IPS-20b (cell line): ENCODE measurements around the gene KCNJ5.

Experiments used
- H3K27ac ChIP-seq: one replicate; pipeline ENCODE4 v1.5.1; 2013; ENCODE audit warnings: low read length
- H3K27me3 ChIP-seq: 2 replicates; pipeline ENCODE4 v1.6.1; 2013; ENCODE audit warnings: mild to moderate bottlenecking, low read length, inconsistent platforms; ENCODE audit not compliant: insufficient read depth
- H3K36me3 ChIP-seq: 2 replicates; pipeline ENCODE4 v1.6.1; 2013; ENCODE audit warnings: low read depth, mild to moderate bottlenecking, inconsistent platforms, low read length, moderate library complexity; ENCODE audit not compliant: insufficient read depth
- H3K4me1 ChIP-seq: 2 replicates; pipeline ENCODE4 v1.6.1; 2013; ENCODE audit warnings: mild to moderate bottlenecking, control low read depth, inconsistent platforms, low read length, moderate library complexity; ENCODE audit not compliant: insufficient read depth
- H3K4me3 ChIP-seq: 2 replicates; pipeline ENCODE4 v1.5.1; 2013; ENCODE audit warnings: mild to moderate bottlenecking, low read length, inconsistent platforms
- H3K9ac ChIP-seq: 2 replicates; pipeline ENCODE4 v1.6.1; 2013; ENCODE audit warnings: low read depth, mild to moderate bottlenecking, inconsistent platforms, low read length, moderate library complexity
- H3K9me3 ChIP-seq: 2 replicates; pipeline ENCODE4 v1.6.1; 2013; ENCODE audit warnings: mild to moderate bottlenecking, low read depth, low read length, inconsistent platforms; ENCODE audit not compliant: insufficient read depth

The KCNJ5 gene

DNA sequence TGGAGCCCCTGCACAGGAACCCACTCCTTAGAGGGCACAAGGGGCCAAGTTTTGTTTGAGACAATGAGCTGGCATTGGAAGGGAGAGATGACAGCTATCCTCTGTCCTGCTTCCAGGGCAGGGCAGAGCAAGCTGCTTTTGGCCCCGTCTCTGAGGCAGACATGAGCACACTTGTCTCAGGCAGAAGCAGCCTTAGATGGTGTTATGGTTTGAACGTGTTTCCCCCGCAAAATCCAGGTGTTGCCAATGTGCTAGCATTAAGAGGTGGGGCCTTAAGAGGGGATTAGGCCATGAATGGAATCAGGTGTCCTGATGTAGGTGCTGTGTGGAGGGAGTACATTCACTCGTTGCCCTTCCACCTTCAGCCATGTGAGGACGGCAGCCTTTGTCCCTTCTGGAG lies 49.0 kb downstream of the KCNJ5 start:
- Histone ChIP-seq H3K9me3 (no peaks in the 10 kb centered on the region), H3K4me1 (peaks cover 12% of the 10 kb centered on the region; the same call in 1 of the 2 replicates), H3K27me3 (peaks cover 8% of the 10 kb centered on the region), H3K27ac (no peak overlapping the region), H3K36me3 (no peaks in the 10 kb centered on the region), H3K4me3 (no peak overlapping the region), H3K9ac (no peak overlapping the region)

- Histone ChIP-seq H3K27ac (no peak overlapping the region), H3K4me1 (peaks cover 12% of the 10 kb centered on the region; the same call in 1 of the 2 replicates), H3K27me3 (peaks cover 4% of the 10 kb centered on the region), H3K4me3 (no peak overlapping the region), H3K9ac (no peak overlapping the region), H3K9me3 (no peaks in the 10 kb centered on the region), H3K36me3 (no peaks in the 10 kb centered on the region)
Observed at GRCh38 chr11:128940603-128941002, 49.4 kb downstream of the KCNJ5 start.

GRCh38 chr11:128941110-128941509 lies 50.0 kb downstream of the KCNJ5 start:
- H3K4me1 ChIP-seq = peaks cover 12% of the 10 kb centered on the region; the same call in 1 of the 2 replicates
- no peaks in the 10 kb centered on the region for H3K36me3 ChIP-seq
- peaks cover 4% of the 10 kb centered on the region; the same call in 1 of the 2 replicates for H3K27me3 ChIP-seq
- no peak overlapping the region for H3K27ac ChIP-seq
- H3K9me3 ChIP-seq = no peaks in the 10 kb centered on the region
- no peak overlapping the region for H3K9ac ChIP-seq
- no peak overlapping the region for H3K4me3 ChIP-seq

- Histone ChIP-seq H3K9me3 (no peaks in the 10 kb centered on the region), H3K4me1 (peaks cover 6% of the 10 kb centered on the region; the same call in 1 of the 2 replicates), H3K36me3 (no peaks in the 10 kb centered on the region), H3K27me3 (peaks cover 4% of the 10 kb centered on the region; the same call in 1 of the 2 replicates), H3K4me3 (no peak overlapping the region), H3K9ac (no peak overlapping the region), H3K27ac (no peak overlapping the region)
Observed at GRCh38 chr11:128941573-128942271, 50.6 kb downstream of the KCNJ5 start.

GRCh38 chr11:128942272-128942612 lies 51.1 kb downstream of the KCNJ5 start:
- Histone ChIP-seq H3K4me3 (no peak overlapping the region), H3K9me3 (no peaks in the 10 kb centered on the region), H3K27me3 (peaks cover 4% of the 10 kb centered on the region; the same call in 1 of the 2 replicates), H3K27ac (no peak overlapping the region), H3K4me1 (peaks cover 1% of the 10 kb centered on the region; the same call in 1 of the 2 replicates), H3K36me3 (no peaks in the 10 kb centered on the region), H3K9ac (no peak overlapping the region)

- Histone ChIP-seq H3K4me1 (no peaks in the 10 kb centered on the region), H3K9me3 (no peaks in the 10 kb centered on the region), H3K4me3 (no peak within 1 kb of the TSS), H3K36me3 (no peaks in the 10 kb centered on the region), H3K9ac (no peak within 1 kb of the TSS), H3K27ac (no peak within 1 kb of the TSS), H3K27me3 (peaks cover 4% of the 10 kb centered on the region; the same call in 1 of the 2 replicates)
Observed at GRCh38 chr11:128942817-128943427, 51.8 kb downstream of the KCNJ5 start, which contains the start of gene TP53AIP1. Gene TP53AIP1, minus strand, starts transcription at chr11:128942871. Its CDS starts 5,053 bp downstream, at chr11:128937818.

DNA sequence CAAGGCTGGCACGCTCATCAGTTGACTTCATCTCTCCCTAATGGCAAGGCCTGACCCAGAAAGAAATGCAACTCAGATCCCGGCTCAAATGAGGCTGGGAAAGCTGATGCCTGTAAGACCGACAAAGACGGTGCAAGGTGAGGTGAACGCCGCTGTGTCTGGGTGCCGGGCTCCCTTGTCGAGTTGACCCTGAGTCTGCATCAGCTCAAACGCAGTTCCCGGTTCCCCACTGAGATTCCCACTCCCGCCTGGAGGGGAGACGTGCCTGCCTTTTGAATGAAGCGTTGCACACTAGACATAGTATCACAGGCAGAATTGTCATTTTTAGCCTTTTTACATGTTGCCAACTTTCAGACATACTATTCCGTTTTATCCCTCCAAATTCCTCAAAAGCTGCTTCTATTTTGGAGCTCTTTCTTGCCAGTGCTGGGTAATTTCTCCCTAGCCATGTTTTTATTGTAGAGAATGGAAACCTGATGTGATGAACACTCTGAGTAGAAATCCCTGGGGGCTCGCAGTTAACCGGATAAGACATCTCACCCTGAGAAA lies 52.3 kb downstream of the KCNJ5 start:
- peaks cover 4% of the 10 kb centered on the region; the same call in 1 of the 2 replicates for H3K27me3 ChIP-seq
- no peak overlapping the region for H3K4me3 ChIP-seq
- no peaks in the 10 kb centered on the region for H3K36me3 ChIP-seq
- H3K4me1 ChIP-seq = no peaks in the 10 kb centered on the region
- H3K27ac ChIP-seq = no peak overlapping the region
- H3K9me3 ChIP-seq = no peaks in the 10 kb centered on the region
- no peak overlapping the region for H3K9ac ChIP-seq

GRCh38 chr11:128946648-128947047 lies 55.5 kb downstream of the KCNJ5 start:
- Histone ChIP-seq H3K4me3 (no peak overlapping the region), H3K27me3 (no peaks in the 10 kb centered on the region; the same call in 1 of the 2 replicates), H3K36me3 (no peaks in the 10 kb centered on the region), H3K9me3 (no peaks in the 10 kb centered on the region), H3K4me1 (no peaks in the 10 kb centered on the region; the same call in 1 of the 2 replicates), H3K27ac (no peak overlapping the region), H3K9ac (no peak overlapping the region)

DNA sequence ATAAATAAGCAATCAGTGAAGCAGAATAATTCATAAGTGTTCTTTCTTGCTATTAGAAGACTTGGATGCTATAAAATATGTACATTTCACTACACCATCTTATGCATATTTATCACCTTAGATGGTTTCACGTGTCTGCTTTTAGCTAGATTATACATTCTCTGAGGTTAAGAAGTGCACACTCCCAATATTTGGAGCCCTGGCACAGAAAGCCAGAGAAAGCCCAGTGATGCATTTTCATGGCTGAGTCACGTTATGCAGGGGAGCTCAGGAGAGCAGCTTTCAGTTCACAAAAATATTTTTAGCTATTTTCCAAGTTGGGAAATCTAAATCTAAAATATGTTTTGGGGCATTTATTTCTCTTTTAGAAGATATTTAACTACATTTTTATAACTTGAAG lies 56.6 kb downstream of the KCNJ5 start:
- Histone ChIP-seq H3K9ac (no peak overlapping the region), H3K9me3 (no peaks in the 10 kb centered on the region), H3K36me3 (no peaks in the 10 kb centered on the region), H3K27ac (no peak overlapping the region), H3K4me1 (no peaks in the 10 kb centered on the region; the same call in 1 of the 2 replicates), H3K27me3 (no peaks in the 10 kb centered on the region; the same call in 1 of the 2 replicates), H3K4me3 (no peak overlapping the region)

GRCh38 chr11:128948583-128948982 lies 57.4 kb downstream of the KCNJ5 start:
- Histone ChIP-seq H3K27me3 (no peaks in the 10 kb centered on the region; the same call in 1 of the 2 replicates), H3K4me3 (no peak overlapping the region), H3K9me3 (no peaks in the 10 kb centered on the region), H3K36me3 (no peaks in the 10 kb centered on the region), H3K4me1 (no peaks in the 10 kb centered on the region; the same call in 1 of the 2 replicates), H3K27ac (no peak overlapping the region), H3K9ac (no peak overlapping the region)

- no peaks in the 10 kb centered on the region; the same call in 1 of the 2 replicates for H3K27me3 ChIP-seq
- H3K4me1 ChIP-seq = no peaks in the 10 kb centered on the region; the same call in 1 of the 2 replicates
- no peaks in the 10 kb centered on the region for H3K9me3 ChIP-seq
- H3K27ac ChIP-seq = no peak overlapping the region
- H3K4me3 ChIP-seq = no peak overlapping the region
- H3K9ac ChIP-seq = no peak overlapping the region
- no peaks in the 10 kb centered on the region for H3K36me3 ChIP-seq
Observed at GRCh38 chr11:128949791-128950454, 58.8 kb downstream of the KCNJ5 start.
